Gastrocnemius medialis (tissue), 4 donors: ENCODE measurements around the gene CFB.

ENCODE experiments used
- CTCF ChIP-seq, 5 experiments: fragments of 450-650 bp in 3 of 5; fragments of 200-600 bp in 2 of 5; sonication (generic) in 2 of 5; IDR thresholded peaks in 4 of 5; conservative IDR thresholded peaks in 1 of 5; 1 replicate in 4 of 5; 2 replicates in 1 of 5; pipeline ENCODE4 v1.5.1; 2016 to 2019; ENCODE audit warnings: antibody characterized with exemption in 5 of 5, mild to moderate bottlenecking in 3 of 5, moderate library complexity in 3 of 5
- POLR2A ChIP-seq, 2 donors: fragments of 450-650 bp; IDR thresholded peaks; one replicate each; pipeline ENCODE4 v1.6.1; 2017; ENCODE audit warnings: antibody characterized with exemption in 2 of 2, mild to moderate bottlenecking in 2 of 2, moderate library complexity in 2 of 2

- TF ChIP-seq CTCF (IDR thresholded peaks at IDR 0.05 in 4 of 5, conservative IDR thresholded peaks at IDR 0.05 in 1 of 5) (no peak), POLR2A (IDR thresholded peaks at IDR 0.05) (no peak)
Observed at GRCh38 chr6:31935823-31936222, 10.1 kb upstream of the CFB start.
